ENCODE data around the gene CDIPT.

GRCh38 chr16:29863669-29863984 is 601 bp upstream of the CDIPT start:
- no peak for TF ChIP-seq CTCF (IDR thresholded peaks at IDR 0.05)
- TF ChIP-seq EZH2phosphoT487 (IDR thresholded peaks at IDR 0.05): no peak
